Myocyte (in vitro differentiated cells): ENCODE results near the gene SCNN1B. TPM values are rescaled to one million over a fixed set of nuclear protein-coding genes. Genes with fewer than 3 reads are reported as not detected.

Experiments used
- DNase-seq: peaks from one replicate; pipeline ENCODE4 v3.0.0-alpha.2; 2012; ENCODE audit warnings: low read depth
- total RNA-seq: library from RNA; depleted of rRNA; stranded (reverse); fragments of >200 nt; gene quantifications from 2 replicates; pipeline ENCODE4 v1.2.3, GENCODE V29; 2014

The SCNN1B gene
- total RNA-seq, 1 donor from 2014 or later = not detected

DNA sequence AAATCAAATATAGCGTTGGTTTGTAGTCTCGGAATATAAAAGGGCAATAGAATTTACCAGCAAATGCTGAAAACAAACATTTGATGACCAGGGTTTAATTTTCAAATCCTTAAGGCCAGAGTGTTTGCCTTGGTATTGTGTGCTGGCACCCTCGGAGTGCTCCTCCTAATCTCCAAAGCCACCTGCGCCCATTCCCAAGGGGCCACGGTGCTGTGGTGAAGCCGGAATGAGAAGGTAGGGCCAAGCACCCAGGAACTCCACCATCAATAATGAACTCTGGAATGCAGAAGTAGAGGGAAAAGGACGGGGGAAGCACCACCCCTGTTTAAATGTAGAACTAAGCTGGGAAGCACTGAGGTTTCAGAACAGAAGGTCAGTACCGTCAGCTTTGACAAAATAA is 99.0 kb downstream of the SCNN1B start:
- no peak for DNase-seq

DNA sequence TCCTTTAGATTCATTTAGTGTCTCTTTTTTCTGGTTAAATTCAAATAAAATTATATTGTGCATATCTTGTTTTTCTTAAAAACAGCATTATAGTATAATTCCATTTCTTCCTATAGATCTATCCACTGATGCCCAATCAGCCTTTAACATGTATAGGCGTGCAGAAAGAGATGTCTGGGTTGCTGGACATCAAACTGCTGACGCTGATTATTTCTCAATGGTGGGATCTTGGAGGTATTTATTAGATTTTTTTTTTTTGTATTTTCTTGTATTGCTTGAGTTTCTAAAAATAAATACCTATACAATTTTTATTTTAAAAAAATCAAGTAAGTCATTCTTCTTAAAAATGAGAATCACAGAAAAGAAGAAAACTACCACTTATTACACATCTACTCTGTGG is 100.0 kb downstream of the SCNN1B start:
- DNase-seq = no peak

DNA sequence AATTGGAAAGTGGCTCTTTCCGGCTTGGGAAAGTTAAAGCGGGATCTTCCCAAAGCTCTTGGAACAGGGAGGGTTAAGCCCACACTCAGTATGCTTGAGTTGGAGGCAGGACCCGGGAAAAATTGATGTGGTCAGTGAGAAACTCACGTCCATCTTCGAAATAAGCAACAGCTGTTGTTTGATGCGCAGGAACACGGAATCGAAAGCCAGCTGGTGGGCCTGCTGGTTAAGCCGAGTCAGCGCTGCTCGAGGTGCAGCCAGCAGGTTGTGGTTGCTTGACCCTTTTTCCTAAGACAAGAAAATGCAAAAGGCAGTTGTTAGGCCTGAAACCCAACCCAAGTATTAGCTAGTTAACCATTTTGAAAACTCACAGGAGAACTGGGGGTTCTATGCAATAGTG is 101.4 kb downstream of the SCNN1B start:
- DNase-seq = peak; percentile 84

DNA sequence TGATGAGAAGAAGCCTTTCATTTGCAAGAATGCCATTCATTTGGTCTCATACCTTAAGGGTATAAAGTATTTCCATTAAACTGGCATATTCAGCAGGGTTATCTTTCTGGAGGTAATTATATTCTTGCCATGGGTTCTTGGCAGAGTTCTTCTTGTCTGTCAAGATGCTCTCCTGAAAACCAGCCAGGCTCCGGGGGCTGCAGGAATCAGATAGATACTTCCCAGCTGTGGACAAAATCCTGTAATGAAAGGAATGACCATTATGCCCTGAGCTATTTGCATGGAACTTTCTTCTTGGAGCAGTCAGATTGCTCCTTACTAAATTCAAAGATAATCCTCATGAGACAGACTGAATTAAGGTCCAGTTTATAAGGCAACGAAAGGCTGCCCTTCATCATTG is 103.9 kb downstream of the SCNN1B start:
- no peak for DNase-seq

DNA sequence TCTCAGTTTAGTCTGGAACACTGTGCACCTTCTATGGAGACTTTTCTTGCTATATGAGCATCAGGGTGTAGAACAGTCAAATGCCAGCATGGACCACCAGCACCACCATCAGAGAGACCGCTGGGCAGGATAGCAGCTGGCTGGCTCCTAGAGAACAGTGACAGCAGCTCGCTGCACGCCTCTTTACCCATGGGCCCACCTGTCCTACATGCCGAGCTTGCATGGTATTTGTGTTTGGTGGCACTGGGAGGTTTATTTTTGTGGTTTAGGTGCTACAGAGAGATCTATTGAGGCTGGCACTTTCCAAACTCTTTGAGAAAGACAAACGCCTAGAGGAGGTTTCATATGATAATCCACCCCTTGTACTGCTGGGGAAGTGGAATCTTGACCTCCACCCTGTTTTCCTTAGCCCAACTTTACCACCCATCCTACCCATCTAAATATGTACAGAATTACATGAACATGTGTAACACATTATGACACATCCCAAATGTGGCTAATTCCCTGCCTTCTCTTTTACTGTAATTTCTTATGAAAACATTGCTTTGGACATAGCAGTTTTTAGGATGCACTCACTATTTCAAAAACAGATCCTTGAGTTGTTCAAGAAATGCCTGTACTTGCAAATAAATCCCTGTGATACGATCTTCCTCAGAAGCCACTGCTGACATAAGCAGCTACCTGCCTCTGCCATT is 104.6 kb downstream of the SCNN1B start:
- DNase-seq = no peak

DNA sequence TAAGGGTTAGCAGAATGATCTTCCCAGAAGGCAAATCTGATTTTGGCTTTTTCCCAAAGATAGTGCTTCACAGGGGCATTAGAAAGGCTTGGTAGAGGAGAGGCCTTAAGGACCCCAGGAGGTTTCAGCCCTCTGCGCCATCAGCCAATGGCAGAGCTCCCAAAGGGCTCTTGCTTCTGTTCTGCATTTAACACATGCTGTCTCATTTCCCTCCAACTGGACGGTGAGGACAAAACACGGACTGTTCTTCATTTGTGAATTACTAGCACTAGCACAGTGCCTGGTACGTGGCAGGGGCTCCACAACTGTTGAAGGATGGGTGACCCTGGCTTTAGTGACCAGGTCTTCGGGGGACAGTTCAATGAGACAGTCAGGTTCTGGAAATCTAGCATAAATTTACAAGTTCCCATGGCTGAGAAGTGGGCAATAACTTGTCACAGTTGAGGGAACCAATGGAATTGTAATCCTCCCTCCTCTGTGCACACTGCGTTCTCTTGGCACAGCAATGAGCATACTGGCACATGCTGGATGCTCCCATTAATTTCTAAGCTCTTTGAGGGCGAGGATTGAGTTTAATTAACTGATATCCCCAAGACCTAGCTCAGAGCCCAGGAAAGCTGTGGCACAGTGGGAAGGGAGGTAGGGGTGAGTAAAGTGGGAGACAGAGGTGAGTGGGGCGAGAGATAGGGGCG is 105.5 kb downstream of the SCNN1B start:
- DNase-seq = no peak

DNA sequence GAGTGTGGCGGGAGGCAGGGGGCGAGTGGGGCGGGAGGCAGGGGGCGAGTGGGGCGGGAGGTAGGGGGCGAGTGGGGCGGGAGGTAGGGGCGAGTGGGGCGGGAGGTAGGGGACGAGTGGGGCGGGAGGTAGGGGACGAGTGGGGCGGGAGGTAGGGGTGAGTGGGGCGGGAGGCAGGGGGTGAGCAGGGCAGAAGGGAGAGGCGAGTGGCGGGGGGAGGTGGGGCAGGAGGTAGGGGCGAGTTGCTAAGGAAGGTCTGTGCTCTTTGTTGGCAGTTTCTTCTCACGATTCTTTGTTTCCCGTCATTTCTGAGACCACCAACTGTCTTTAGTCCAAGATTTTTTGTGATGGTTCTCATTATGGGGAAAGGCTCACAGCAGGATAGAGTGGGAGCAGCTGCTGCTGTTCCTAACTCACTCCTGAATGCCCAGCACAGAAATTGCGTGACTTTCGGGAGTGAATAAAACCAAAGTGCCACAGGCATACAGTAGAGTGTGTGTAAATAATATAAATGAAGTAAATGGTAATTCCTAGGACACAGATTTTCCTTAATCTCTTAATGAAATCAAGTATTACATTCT is 106.2 kb downstream of the SCNN1B start:
- no peak for DNase-seq

DNA sequence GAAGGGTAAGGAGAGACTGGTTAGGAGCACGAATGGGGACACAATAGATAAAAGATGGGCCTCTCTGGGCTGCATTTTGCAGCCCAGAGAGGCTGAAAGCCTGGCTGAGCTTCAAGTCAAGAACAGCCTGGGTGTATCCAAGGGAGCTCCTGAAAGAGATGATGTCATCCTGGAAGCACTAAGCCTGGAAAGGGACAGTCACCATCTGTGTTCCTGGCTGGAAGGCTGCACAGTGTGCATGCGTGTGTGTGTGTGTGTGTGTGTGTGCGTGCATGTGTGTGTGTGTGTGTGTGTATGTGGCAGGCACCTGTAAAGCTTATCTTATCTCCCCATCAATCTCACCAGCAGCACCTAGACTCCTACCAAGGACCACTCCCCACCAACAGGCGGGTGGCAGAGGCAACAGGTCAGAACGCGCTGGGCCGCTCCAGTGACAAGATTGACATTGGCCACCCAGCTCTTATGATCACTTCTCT is 106.8 kb downstream of the SCNN1B start:
- DNase-seq = peak; percentile 85

DNA sequence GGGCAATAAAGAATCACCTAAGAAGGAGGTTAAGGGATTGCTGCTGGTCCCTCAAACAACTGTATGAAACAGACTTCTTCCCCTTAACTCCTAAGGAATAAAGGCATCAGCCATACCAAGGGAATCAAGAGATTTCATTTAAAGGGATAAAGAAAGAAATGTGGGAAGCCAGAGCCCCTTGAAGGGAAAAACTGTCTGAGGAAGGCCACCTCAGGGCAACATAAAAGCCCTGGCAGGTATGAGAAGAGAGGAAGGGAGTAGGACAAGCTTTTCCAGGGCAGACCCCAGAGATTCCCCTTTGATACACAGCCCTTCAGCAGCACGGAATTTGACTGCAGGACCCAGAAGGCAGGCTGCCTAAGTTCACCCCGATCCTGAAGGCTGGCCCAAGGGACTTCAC is 107.4 kb downstream of the SCNN1B start:
- no peak for DNase-seq

DNA sequence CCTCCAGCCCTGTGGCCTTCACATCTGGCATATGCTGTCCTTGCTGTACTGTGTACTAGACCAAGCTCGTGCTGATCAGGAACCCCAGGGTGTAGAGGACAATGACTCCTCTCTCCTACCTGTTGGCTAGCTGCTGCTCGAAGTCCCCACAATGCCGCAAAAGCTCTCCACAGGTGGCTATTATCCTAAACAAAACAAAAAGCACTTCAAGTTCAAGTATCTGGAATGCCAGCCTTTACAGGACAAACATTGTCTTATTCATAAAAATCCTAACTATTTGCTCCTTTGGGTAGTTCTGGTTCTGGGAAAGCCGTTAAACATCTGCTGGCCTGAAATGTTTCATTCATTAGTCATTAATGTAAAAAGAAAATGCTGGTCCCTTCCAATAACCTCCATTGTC is 108.1 kb downstream of the SCNN1B start:
- DNase-seq = no peak

DNA sequence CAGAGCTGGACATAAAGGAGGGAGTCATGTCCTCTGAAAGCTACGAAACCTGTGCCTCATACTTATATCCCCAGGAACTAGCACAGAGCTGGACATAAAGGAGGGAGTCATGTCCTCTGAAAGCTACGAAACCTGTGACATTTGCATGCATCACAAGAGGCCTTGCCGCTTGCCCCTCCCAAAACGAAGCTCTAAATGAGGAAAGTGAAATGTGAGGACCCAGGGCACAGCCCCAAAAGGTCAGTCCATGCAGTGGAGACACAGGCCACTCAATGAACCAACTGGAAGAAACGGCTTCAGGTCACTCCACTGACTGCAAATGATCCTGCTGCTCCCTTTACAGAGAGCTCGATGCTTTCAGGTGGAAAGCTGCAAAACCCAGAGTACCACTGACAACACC is 112.6 kb downstream of the SCNN1B start:
- no peak for DNase-seq

DNA sequence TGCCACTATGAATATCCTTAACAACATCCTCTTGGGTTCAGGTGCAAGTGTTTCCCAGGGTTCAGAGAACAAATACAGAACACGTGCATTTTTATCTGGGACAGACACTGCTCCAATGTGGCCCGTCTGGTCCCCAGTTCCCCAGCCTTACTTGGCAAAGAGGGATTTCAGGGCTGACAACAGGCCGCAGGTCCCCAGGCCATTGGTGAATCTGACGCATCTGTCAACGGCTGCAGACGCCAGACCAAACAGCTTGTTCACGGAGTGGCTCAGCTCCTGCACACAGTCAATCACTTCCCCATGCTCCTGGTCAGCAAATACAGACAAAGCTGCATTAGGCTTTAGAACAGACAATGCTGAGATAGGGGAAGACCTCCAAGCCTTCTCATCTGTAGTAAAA is 114.7 kb downstream of the SCNN1B start:
- DNase-seq = no peak

DNA sequence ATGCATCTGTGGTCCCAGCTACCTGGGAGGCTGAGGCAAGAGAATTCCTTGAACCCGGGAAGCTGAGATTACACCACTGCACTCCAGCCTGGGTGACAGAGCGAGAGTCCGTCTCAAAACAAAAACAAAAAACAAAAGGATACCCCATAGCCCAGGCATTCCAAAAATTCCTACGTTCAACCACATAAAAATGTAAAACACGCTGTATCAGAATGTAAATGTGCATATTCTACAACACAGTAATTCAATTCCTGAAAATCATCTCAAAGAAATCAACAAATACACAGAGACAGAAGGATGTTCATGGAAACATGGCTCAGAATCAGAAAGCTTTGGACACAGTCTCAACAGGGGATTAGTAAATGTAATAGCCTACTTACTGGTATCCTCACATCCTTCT is 117.9 kb downstream of the SCNN1B start:
- peak; percentile 20 for DNase-seq

DNA sequence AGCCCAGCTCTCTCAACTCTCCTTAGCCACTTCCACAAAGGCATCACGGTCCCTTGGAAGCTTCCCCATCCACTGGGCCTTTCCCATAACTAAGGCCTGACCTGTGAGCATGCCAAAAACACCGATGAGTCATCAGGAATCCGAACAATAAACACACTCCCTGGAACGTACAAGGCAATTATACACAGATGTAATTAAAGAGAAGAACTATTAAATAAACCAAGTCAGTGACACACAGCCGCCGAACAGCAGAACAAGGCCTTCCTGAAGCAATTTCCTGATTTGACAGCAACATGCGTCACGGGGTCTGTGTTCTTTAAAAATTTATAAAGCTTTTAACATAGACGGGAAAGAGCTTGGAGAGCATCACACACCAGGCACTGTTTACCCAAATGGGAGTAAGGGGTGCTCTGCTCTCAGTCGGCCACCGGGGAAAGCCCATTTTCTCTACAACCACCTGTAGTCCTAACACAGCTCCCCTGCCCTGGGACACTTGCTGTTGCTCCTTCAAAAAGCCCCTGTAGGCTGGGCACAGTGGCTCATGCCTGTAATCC is 121.5 kb downstream of the SCNN1B start:
- DNase-seq = peak; percentile 75

DNA sequence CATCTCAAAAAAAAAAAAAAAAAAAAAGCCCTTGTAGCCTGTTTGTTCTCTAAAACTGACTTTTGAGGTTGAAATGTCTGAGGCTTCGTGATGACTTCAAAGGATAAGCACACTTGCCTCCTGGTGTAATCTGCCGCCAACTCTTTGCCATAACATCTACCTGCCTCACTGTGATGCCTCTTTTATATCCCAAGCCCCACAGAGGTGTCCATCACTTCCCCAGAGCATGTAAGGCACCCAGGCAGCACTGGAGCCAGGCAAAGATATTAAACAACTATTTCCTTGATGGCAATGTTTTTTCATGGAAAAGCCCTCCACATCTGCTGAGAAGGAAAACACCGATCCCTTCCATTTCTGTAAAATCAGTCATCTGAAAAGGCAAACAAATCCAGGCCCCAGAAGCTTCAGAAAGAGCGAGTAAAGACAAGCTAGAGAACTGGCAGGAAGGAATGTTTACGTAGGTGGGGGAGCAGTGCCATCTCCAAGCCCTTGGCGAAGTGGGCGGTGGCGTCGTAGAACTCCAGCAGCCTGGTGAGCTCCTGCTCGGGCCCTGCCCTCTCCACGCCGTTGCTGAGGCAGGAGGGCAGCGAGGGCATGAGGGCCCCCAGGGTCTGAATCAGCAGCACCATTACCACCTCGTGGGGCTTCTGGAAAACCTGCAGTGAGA is 122.3 kb downstream of the SCNN1B start:
- no peak for DNase-seq

DNA sequence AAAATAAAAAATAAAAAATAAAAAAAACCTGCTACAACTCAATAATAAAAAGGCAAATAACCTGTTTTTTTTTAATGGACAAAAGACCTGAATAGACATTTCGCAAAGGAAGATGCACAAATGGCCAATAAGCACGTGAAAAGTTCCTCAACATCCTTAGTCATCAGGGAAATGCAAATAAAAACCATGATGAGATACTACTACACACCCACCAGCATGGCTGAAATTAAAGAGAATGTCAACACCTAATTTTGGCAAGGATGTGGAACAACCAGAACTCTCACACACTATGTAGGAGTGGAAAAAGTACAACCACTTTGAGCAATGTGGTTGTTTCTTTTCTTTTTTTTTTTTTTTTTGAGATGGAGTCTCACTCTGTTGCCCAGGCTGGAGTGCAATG is 126.2 kb downstream of the SCNN1B start:
- DNase-seq = no peak

Other genes with a start within 250 kb of the SCNN1B start
- 4.0 and 4.9 TPM in 2 replicates for gene USP31, start 152.8 kb upstream of the SCNN1B start, total RNA-seq
- not detected in 2 replicates for gene SCNN1G, start 119.6 kb upstream of the SCNN1B start, total RNA-seq
- gene COG7, start 150.9 kb downstream of the SCNN1B start, total RNA-seq = 12.0 and 14.3 TPM in 2 replicates
- gene GGA2, start 208.2 kb downstream of the SCNN1B start, total RNA-seq = 42.5 and 52.5 TPM in 2 replicates